Neuronal stem cell (in vitro differentiated cells): ENCODE data around the gene PCBP3.
"Not testable (repeated sequence)": the region's sequence is repeated elsewhere in the genome, so short reads cannot be mapped to it uniquely, and the experiment has no call there.

Experiments
- DNase-seq: peaks from one replicate; pipeline ENCODE4 v3.0.0-alpha.2; 2013; ENCODE audit warnings: low spot score
- H2AFZ ChIP-seq: one replicate; pipeline ENCODE4 v1.6.1; 2013; ENCODE audit warnings: mild to moderate bottlenecking, low read length, inconsistent platforms
- H2AK5ac ChIP-seq: 2 replicates; pipeline ENCODE4 v1.6.1; 2013; ENCODE audit warnings: low read depth, mild to moderate bottlenecking, inconsistent platforms, low read length, moderate library complexity, mixed read lengths
- H2BK120ac ChIP-seq: 2 replicates; pipeline ENCODE4 v1.6.1; 2013; ENCODE audit warnings: low read depth, mild to moderate bottlenecking, inconsistent platforms, low read length, moderate library complexity, mixed read lengths
- H2BK12ac ChIP-seq: one replicate; pipeline ENCODE4 v1.6.1; 2013; ENCODE audit warnings: low read length, inconsistent platforms
- H2BK15ac ChIP-seq: 2 replicates; pipeline ENCODE4 v1.6.1; 2013; ENCODE audit warnings: mild to moderate bottlenecking, low read length, inconsistent platforms, mixed read lengths
- H2BK5ac ChIP-seq: one replicate; pipeline ENCODE4 v1.6.1; 2013; ENCODE audit warnings: inconsistent platforms, mild to moderate bottlenecking, low read length, moderate library complexity
- H3K14ac ChIP-seq: one replicate; pipeline ENCODE4 v1.6.1; 2013; ENCODE audit warnings: low read length, inconsistent platforms
- H3K18ac ChIP-seq: 2 replicates; pipeline ENCODE4 v1.6.1; 2013; ENCODE audit warnings: low read length, inconsistent platforms
- H3K23ac ChIP-seq: 2 replicates; pipeline ENCODE4 v1.6.1; 2013; ENCODE audit warnings: low read depth, mild to moderate bottlenecking, mixed read lengths, low read length, inconsistent platforms; ENCODE audit not compliant: poor library complexity
- H3K27ac ChIP-seq: replicated peaks from 3 replicates; pipeline ENCODE4 v1.5.1; 2013; ENCODE audit warnings: low read length, inconsistent platforms
- H3K27me3 ChIP-seq, 3 experiments: 2 replicates each; pipeline ENCODE4 v1.6.1; 2013; ENCODE audit warnings: low read length in 3 of 3, mild to moderate bottlenecking in 2 of 3, inconsistent platforms in 1 of 3, low read depth in 1 of 3, mixed read lengths in 1 of 3, moderate library complexity in 1 of 3; ENCODE audit not compliant: control insufficient read depth in 3 of 3, insufficient read depth in 3 of 3
- H3K36me3 ChIP-seq, 2 donors: replicated peaks in 1 of 2; 2 replicates each; pipeline ENCODE4 v1.6.1; 2013; ENCODE audit warnings: low read length in 2 of 2; ENCODE audit not compliant: control insufficient read depth in 2 of 2, insufficient read depth in 2 of 2
- H3K4ac ChIP-seq: 2 replicates; pipeline ENCODE4 v1.6.1; 2013; ENCODE audit warnings: inconsistent platforms, mild to moderate bottlenecking, low read length, moderate library complexity
- H3K4me1 ChIP-seq, 2 donors: 1 replicate in 1 of 2; 2 replicates in 1 of 2; pipeline ENCODE4 v1.6.1; 2013; ENCODE audit warnings: low read length in 2 of 2, low read depth in 1 of 2; ENCODE audit not compliant: control insufficient read depth in 2 of 2, insufficient read depth in 1 of 2
- H3K4me2 ChIP-seq: one replicate; pipeline ENCODE4 v1.6.1; 2013; ENCODE audit warnings: mild to moderate bottlenecking, low read length, inconsistent platforms; ENCODE audit not compliant: insufficient read depth, poor library complexity, severe bottlenecking
- H3K4me3 ChIP-seq, 2 donors: 2 replicates each; pipeline ENCODE4 v1.5.1; 2013; ENCODE audit warnings: low read length in 2 of 2, mild to moderate bottlenecking in 2 of 2, inconsistent platforms in 1 of 2, moderate library complexity in 1 of 2
- H3K79me1 ChIP-seq: one replicate; pipeline ENCODE4 v1.6.1; 2013; ENCODE audit warnings: low read depth, mild to moderate bottlenecking, inconsistent platforms, low read length, moderate library complexity
- H3K9ac ChIP-seq: one replicate; pipeline ENCODE4 v1.6.1; 2013; ENCODE audit warnings: mild to moderate bottlenecking, low read depth, low read length, inconsistent platforms; ENCODE audit not compliant: poor library complexity
- H3K9me3 ChIP-seq, 2 donors: replicated peaks in 1 of 2; 2 replicates each; pipeline versions ENCODE3 to v1.6.1; 2013; ENCODE audit warnings: low read length in 2 of 2, mild to moderate bottlenecking in 2 of 2, inconsistent platforms in 1 of 2, low read depth in 1 of 2, mixed read lengths in 1 of 2, moderate library complexity in 1 of 2; ENCODE audit not compliant: control insufficient read depth in 2 of 2, insufficient read depth in 1 of 2
- H4K8ac ChIP-seq: one replicate; pipeline ENCODE4 v1.6.1; 2013; ENCODE audit warnings: low read depth, mild to moderate bottlenecking, inconsistent platforms, low read length, moderate library complexity
- H4K91ac ChIP-seq: one replicate; pipeline ENCODE4 v1.6.1; 2013; ENCODE audit warnings: low read length, low read depth, mild to moderate bottlenecking, inconsistent platforms; ENCODE audit not compliant: poor library complexity
- WGBS, 2 donors: extraction: QIAGEN DNeasy Blood & Tissue Kit; methylation state at CpG; one replicate each; pipeline ENCODE4 v1.1.7; 2013; ENCODE audit warnings: missing lambda C conversion rate in 2 of 2, mixed read lengths in 1 of 2; ENCODE audit not compliant: insufficient read length in 2 of 2, insufficient replicate concordance in 1 of 2; ENCODE audit errors: extremely low coverage in 2 of 2; 5-methylcytosine and 5-hydroxymethylcytosine counted together

The PCBP3 gene

GRCh38 chr21:45670731-45671130 is 27.2 kb downstream of the PCBP3 start:
- H3K18ac ChIP-seq, result no peak overlapping the region
- H3K27me3 ChIP-seq, result no peaks in the 10 kb centered on the region
- H2BK12ac ChIP-seq, result no peak overlapping the region
- H3K27ac ChIP-seq, result no peak overlapping the region
- no peak overlapping the region for H4K8ac ChIP-seq
- H2AK5ac ChIP-seq, result no peak overlapping the region
- H4K91ac ChIP-seq, result no peak overlapping the region
- DNase-seq, result no peak
- no CpG with 5 or more reads among the region's 3 CpGs for WGBS, 2 donors
- H3K14ac ChIP-seq, result no peak overlapping the region
- no peaks in the 10 kb centered on the region for H3K79me1 ChIP-seq
- H2BK5ac ChIP-seq, result no peak overlapping the region
- H2BK15ac ChIP-seq, result no peak overlapping the region
- H3K36me3 ChIP-seq, result no peaks in the 10 kb centered on the region
- H3K23ac ChIP-seq, result no peak overlapping the region
- H3K4me2 ChIP-seq, result no peak overlapping the region
- H3K9ac ChIP-seq, result no peak overlapping the region
- H3K4me3 ChIP-seq, result no peak overlapping the region
- H3K4me1 ChIP-seq, result peaks cover 0 to 3% of the 10 kb centered on the region in 2 donors
- H3K9me3 ChIP-seq, result no peaks in the 10 kb centered on the region
- H3K4ac ChIP-seq, result no peak overlapping the region
- no peak overlapping the region for H2AFZ ChIP-seq
- H2BK120ac ChIP-seq, result no peak overlapping the region

DNA sequence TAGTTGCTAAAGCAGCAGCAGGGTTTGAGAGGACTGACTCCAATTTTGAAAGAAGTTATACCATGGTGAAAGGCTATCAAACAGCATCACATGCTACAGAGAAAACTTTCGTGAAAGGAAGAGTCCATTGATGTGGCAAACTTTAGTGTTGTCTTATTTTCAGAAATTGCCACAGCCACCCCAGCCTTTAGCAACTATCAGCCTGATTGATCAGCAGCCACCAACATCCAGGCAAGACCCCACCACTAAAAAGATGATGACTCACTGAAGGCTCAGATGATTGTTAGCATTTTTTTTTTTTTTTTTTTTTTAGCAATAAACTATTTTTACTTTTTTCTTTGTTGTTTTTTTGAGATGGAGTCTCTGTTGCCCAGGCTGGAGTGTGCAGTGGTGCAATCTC is 35.3 kb downstream of the PCBP3 start:
- H3K4me1 ChIP-seq, H3K23ac ChIP-seq, H4K8ac ChIP-seq, DNase-seq, H2AFZ ChIP-seq, H2AK5ac ChIP-seq, H3K79me1 ChIP-seq, H3K36me3 ChIP-seq, H2BK120ac ChIP-seq, H2BK12ac ChIP-seq, H3K18ac ChIP-seq, H3K4ac ChIP-seq, H2BK5ac ChIP-seq, H3K27me3 ChIP-seq, H4K91ac ChIP-seq, H3K27ac ChIP-seq, H3K14ac ChIP-seq, H3K9ac ChIP-seq, H2BK15ac ChIP-seq, H3K4me3 ChIP-seq, H3K4me2 ChIP-seq, H3K9me3 ChIP-seq: not testable (repeated sequence)
- no CpG with 5 or more reads among the region's 1 CpG for WGBS, 2 donors

DNA sequence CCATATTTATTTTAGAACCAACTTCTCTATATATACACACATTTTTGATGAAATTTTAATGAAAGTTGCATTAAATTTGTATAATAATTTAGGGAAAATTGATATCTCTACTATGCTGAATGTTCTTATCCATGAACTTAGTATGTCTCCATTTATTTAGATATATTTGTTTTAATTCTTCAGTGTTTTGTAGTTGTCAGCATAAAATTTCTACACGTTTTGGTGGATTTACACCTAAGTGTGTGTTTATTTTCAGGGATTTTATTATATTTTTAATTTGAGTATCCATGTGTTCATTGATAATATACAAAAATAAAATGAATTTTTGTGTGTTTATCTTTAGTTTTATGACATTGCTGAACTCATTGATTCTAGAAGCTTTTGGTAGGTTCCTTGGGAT is 36.7 kb downstream of the PCBP3 start:
- Histone ChIP-seq H4K8ac (no peak overlapping the region), H3K14ac (no peak overlapping the region), H3K9ac (no peak overlapping the region), H2BK12ac (no peak overlapping the region), H3K4ac (no peak overlapping the region), H3K27ac (no peak overlapping the region), H3K23ac (no peak overlapping the region), H2AK5ac (no peak overlapping the region), H3K36me3 (no peaks in the 10 kb centered on the region), H2BK5ac (no peak overlapping the region), H2BK120ac (no peak overlapping the region), H3K4me2 (no peak overlapping the region), H3K79me1 (no peaks in the 10 kb centered on the region), H3K9me3 (no peaks in the 10 kb centered on the region), H2AFZ (no peak overlapping the region), H3K4me3 (no peak overlapping the region), H3K4me1 (no peaks in the 10 kb centered on the region), H2BK15ac (no peak overlapping the region), H3K27me3 (no peaks in the 10 kb centered on the region), H4K91ac (no peak overlapping the region), H3K18ac (no peak overlapping the region)
- WGBS, 2 donors, result no CpG with 5 or more reads among the region's 1 CpG
- DNase-seq, result no peak

GRCh38 chr21:45695086-45695485 is 51.6 kb downstream of the PCBP3 start:
- H3K18ac ChIP-seq, result no peak overlapping the region
- H3K36me3 ChIP-seq, result no peaks in the 10 kb centered on the region
- no peaks in the 10 kb centered on the region for H3K79me1 ChIP-seq
- no peak overlapping the region for H2AFZ ChIP-seq
- H2BK120ac ChIP-seq, result no peak overlapping the region
- no peaks in the 10 kb centered on the region for H3K4me1 ChIP-seq
- H4K91ac ChIP-seq, result no peak overlapping the region
- H3K9me3 ChIP-seq, result no peaks in the 10 kb centered on the region
- no peak overlapping the region for H3K9ac ChIP-seq
- WGBS, 2 donors, result no CpG with 5 or more reads among the region's 2 CpGs
- H3K14ac ChIP-seq, result no peak overlapping the region
- no peak overlapping the region for H3K4ac ChIP-seq
- no peaks in the 10 kb centered on the region for H3K27me3 ChIP-seq
- DNase-seq, result peak; percentile 18
- H3K23ac ChIP-seq, result no peak overlapping the region
- no peak overlapping the region for H2BK5ac ChIP-seq
- H2BK12ac ChIP-seq, result no peak overlapping the region
- no peak overlapping the region for H3K4me2 ChIP-seq
- no peak overlapping the region for H2AK5ac ChIP-seq
- H2BK15ac ChIP-seq, result no peak overlapping the region
- no peak overlapping the region for H4K8ac ChIP-seq
- no peak overlapping the region for H3K27ac ChIP-seq
- H3K4me3 ChIP-seq, result no peak overlapping the region
